Neural progenitor cell (in vitro differentiated cells): ENCODE results near the gene ATP1A2.

Experiments used
- EZH2phosphoT487 ChIP-seq: fragments of 200-600 bp; sonication (generic); IDR thresholded peaks from 2 replicates; pipeline ENCODE4 v1.6.1; 2017; ENCODE audit warnings: antibody characterized with exemption
- TF ChIP-seq, protein P1 (sequence below): fragments of 200-600 bp; sonication (generic); IDR thresholded peaks from 2 replicates; pipeline ENCODE4 v1.5.1; 2017; ENCODE audit warnings: antibody characterized with exemption, mild to moderate bottlenecking

DNA sequence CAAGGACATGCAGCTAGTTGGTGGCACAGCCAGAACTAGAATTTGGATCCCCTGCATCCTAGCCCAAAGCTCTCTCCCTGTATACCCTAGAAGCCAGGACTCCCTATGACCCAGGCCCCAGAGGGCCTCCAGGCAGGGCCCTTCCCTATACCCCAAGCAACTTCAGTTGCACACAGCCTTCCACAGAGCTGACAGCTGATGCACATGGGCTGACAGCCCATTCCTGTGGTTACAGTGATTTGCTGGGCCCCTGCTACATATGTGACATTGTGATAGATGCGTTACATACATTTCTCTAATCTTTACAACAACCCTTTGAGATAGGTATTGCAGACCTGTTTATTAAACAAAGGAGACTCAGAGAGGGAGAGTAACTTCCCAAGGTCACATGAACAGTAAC is 5.8 kb downstream of the ATP1A2 start:
- TF ChIP-seq, protein P1, sequence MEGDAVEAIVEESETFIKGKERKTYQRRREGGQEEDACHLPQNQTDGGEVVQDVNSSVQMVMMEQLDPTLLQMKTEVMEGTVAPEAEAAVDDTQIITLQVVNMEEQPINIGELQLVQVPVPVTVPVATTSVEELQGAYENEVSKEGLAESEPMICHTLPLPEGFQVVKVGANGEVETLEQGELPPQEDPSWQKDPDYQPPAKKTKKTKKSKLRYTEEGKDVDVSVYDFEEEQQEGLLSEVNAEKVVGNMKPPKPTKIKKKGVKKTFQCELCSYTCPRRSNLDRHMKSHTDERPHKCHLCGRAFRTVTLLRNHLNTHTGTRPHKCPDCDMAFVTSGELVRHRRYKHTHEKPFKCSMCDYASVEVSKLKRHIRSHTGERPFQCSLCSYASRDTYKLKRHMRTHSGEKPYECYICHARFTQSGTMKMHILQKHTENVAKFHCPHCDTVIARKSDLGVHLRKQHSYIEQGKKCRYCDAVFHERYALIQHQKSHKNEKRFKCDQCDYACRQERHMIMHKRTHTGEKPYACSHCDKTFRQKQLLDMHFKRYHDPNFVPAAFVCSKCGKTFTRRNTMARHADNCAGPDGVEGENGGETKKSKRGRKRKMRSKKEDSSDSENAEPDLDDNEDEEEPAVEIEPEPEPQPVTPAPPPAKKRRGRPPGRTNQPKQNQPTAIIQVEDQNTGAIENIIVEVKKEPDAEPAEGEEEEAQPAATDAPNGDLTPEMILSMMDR = no peak
- no peak for TF ChIP-seq EZH2phosphoT487
